GM18502 (cell line): ENCODE results near the gene GNMT.

ENCODE experiments used
- ATAC-seq: cut with Tn5 transposase; IDR thresholded peaks from one replicate; pipeline ENCODE4 v1.9.1; 2021; ENCODE audit warnings: mild to moderate bottlenecking; ENCODE audit not compliant: unreplicated experiment, poor library complexity

Gene GNMT

DNA sequence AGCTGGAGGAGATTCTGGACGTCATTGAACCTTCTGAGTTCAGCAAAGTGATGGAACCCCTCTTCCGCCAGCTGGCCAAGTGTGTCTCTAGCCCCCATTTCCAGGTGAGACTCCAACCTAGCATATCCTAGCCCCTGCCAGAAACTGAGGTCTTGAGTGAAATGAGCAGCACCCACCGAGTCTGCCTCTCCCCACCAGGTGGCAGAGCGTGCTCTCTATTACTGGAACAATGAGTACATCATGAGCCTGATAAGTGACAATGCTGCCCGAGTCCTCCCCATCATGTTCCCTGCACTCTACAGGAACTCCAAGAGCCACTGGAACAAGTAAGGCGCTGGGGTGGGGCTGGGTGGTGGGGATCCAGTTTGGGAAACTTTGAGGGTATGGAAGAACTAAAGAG lies 48.6 kb downstream of the GNMT start:
- ATAC-seq: no peak

DNA sequence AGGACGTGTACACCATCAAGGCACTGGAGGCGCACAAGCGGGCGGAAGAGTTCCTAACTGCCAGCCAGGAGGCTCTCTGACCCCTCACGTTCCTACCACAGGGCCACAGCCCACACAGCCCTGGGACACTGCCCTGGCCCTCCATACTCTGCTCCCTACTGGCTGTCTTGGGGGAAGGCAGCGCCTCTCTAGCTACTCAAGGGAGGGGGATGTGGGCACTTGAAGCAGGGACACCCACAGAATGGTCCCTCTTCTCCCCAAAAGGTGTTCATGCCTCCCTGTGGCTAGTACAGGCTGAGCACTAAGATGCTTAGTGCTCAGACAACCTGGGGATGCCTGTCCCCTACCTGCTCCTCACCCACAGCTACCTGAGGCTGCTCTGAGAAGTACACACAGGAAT lies 50.7 kb downstream of the GNMT start:
- no peak for ATAC-seq

DNA sequence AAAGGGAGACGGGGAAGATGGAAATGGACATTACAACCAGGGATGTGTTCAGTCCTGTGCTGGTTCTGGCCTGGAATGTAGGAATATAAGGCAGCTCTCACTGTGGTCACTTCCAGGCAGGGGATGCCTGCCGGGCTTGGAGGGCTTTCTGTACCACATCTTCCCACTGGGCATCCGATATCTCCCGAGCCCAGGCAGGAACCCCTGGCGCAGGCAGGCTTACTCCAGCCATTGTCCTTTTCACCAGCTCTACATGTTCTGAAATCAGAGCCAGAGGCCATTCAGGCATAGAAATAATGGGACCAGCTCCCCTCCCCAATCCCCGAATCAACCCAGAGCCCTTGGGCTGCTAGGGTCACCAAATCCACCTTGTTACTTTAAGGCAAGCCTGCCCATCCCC lies 51.8 kb downstream of the GNMT start:
- no peak for ATAC-seq

DNA sequence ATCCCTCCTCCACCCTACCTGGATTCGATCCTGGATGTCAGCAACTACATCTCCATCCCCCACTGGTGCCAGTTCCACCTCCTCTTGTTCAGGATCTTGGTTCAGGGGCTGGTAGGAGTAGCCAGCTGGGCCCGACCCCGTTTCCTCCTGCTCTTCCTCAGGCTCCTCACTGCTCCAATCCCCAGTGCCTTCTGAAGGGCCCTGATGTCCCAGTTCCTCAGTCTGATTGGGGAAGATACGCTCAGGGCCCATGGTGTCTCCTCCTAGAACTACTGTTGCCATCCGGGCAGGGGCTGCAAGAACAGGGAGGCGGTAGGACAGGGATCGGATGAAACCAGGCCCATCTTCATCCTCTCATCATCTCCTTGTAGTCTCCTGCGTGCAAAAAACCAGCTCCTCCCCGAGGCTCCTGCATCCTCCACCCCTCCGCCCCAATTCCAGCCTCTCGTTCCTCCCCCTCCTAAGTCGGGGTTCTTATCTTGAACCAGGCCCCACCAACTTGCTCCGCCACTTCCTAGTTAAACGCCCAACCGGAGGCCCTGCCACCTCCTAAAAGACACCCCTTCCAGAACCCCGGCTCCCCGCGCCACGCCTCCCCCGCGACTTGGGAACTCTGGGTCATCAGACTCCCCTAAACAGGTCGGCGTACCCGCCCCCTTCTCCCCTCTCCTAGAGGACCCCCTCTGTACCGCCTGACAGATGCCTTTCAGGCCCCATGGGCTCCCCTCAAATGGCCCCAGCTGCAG lies 52.7 kb downstream of the GNMT start:
- no peak for ATAC-seq
